HepG2 (cell line): ENCODE results near the gene SEMA4C. TPM values are rescaled to one million over a fixed set of nuclear protein-coding genes. Genes with fewer than 3 reads are reported as not detected.

Experiments used
- CBX5 ChIP-seq: sonication (generic); formaldehyde crosslinking; IDR thresholded peaks from 2 replicates; pipeline ENCODE4 v1.4.0; 2020; ENCODE audit warnings: missing genetic modification reagents, borderline replicate concordance
- CSRNP1 ChIP-seq: sonication (generic); formaldehyde crosslinking; IDR thresholded peaks from 2 replicates; pipeline ENCODE4 v1.8.1; 2023; ENCODE audit warnings: mild to moderate bottlenecking, missing genetic modification reagents
- HES4 ChIP-seq: sonication (generic); formaldehyde crosslinking; IDR thresholded peaks from 2 replicates; pipeline ENCODE4 v1.9.0; 2021; ENCODE audit warnings: mild to moderate bottlenecking, missing genetic modification reagents, borderline replicate concordance
- KDM5B ChIP-seq: sonication (generic); formaldehyde crosslinking; IDR thresholded peaks from 2 replicates; pipeline ENCODE4 v1.4.0; 2020; ENCODE audit warnings: missing genetic modification reagents, mild to moderate bottlenecking, borderline replicate concordance
- NFE2L2 ChIP-seq: fragments of 150-350 bp; IDR thresholded peaks from 2 replicates; pipeline ENCODE4 v1.6.1; 2014; ENCODE audit warnings: low read length
- ONECUT2 ChIP-seq: sonication (generic); formaldehyde crosslinking; IDR thresholded peaks from 2 replicates; pipeline ENCODE4 v1.4.0; 2020; ENCODE audit warnings: missing genetic modification reagents
- PBX2 ChIP-seq: IDR thresholded peaks from 2 replicates; pipeline ENCODE4 v1.6.1; 2016; ENCODE audit warnings: control low read depth
- PCBP1 ChIP-seq: fragments of 200-400 bp; formaldehyde crosslinking; IDR thresholded peaks from 2 replicates; pipeline ENCODE4 v1.6.1; 2017; ENCODE audit warnings: mild to moderate bottlenecking, low read depth, low read length, borderline replicate concordance
- PHF8 ChIP-seq: sonication (generic); formaldehyde crosslinking; IDR thresholded peaks from 2 replicates; pipeline ENCODE4 v1.5.0; 2020; ENCODE audit warnings: missing genetic modification reagents
- PRMT3 ChIP-seq: sonication (generic); formaldehyde crosslinking; IDR thresholded peaks from 2 replicates; pipeline ENCODE4 v1.8.1; 2022; ENCODE audit warnings: low read depth, mild to moderate bottlenecking, moderate library complexity, missing genetic modification reagents, borderline replicate concordance
- TAF15 ChIP-seq: fragments of 200-400 bp; formaldehyde crosslinking; IDR thresholded peaks from one replicate; pipeline ENCODE4 v1.6.1; 2018; ENCODE audit warnings: mild to moderate bottlenecking, low read depth, low read length; ENCODE audit not compliant: poor library complexity, severe bottlenecking
- YY1 ChIP-seq: IDR thresholded peaks from 2 replicates; pipeline ENCODE4 v1.6.1; 2011; ENCODE audit warnings: low read length, low read depth, moderate library complexity, mild to moderate bottlenecking; ENCODE audit not compliant: insufficient read depth, insufficient replicate concordance
- ZBTB10 ChIP-seq: sonication (generic); formaldehyde crosslinking; IDR thresholded peaks from 2 replicates; pipeline ENCODE4 v1.4.0; 2020; ENCODE audit warnings: missing genetic modification reagents, borderline replicate concordance
- ZKSCAN1 ChIP-seq: fragments of 150-350 bp; IDR thresholded peaks from 2 replicates; pipeline ENCODE4 v1.6.1; 2014; ENCODE audit warnings: low read length
- ZKSCAN5 ChIP-seq: sonication (generic); formaldehyde crosslinking; IDR thresholded peaks from 2 replicates; pipeline ENCODE4 v1.5.1; 2020; ENCODE audit warnings: mild to moderate bottlenecking, missing genetic modification reagents
- ZNF30 ChIP-seq: sonication (generic); formaldehyde crosslinking; IDR thresholded peaks from 2 replicates; pipeline ENCODE4 v1.5.0; 2020; ENCODE audit warnings: mild to moderate bottlenecking, missing genetic modification reagents
- ZNF431 ChIP-seq: sonication (generic); formaldehyde crosslinking; IDR thresholded peaks from 2 replicates; pipeline ENCODE4 v1.9.0; 2022; ENCODE audit warnings: missing genetic modification reagents, low read depth, mild to moderate bottlenecking, borderline replicate concordance
- ZNF512 ChIP-seq: sonication (generic); formaldehyde crosslinking; IDR thresholded peaks from 2 replicates; pipeline ENCODE4 v1.4.0; 2020; ENCODE audit warnings: mild to moderate bottlenecking, missing genetic modification reagents
- ZNF672 ChIP-seq: sonication (generic); formaldehyde crosslinking; IDR thresholded peaks from 2 replicates; pipeline ENCODE4 v1.8.1; 2022; ENCODE audit warnings: missing genetic modification reagents
- ZSCAN5A ChIP-seq: sonication (generic); formaldehyde crosslinking; IDR thresholded peaks from 2 replicates; pipeline ENCODE4 v1.8.0; 2022; ENCODE audit warnings: mild to moderate bottlenecking, missing genetic modification reagents, borderline replicate concordance
- polyA plus RNA-seq, 8 experiments: library from polyadenylated mRNA; depleted of rRNA in 3 of 8; stranded (reverse) in 7 of 8; unstranded in 1 of 8; fragments of >200 nt; fragmentation: Illumina TruSeq in 4 of 8; extraction: Trizol in 4 of 8; gene quantifications; 2 replicates each; pipeline versions ENCODE4 v1.2.1 to v1.2.3, GENCODE V29; 2011 to 2016; ENCODE audit warnings: low read depth in 4 of 8, missing spikeins in 1 of 8, mixed read lengths in 1 of 8; ENCODE audit not compliant: insufficient read depth in 1 of 8
- total RNA-seq, 5 experiments: library from RNA; depleted of rRNA; stranded (reverse); fragments of >200 nt; fragmentation: Illumina TruSeq; extraction: Trizol; gene quantifications; 2 replicates each; pipeline ENCODE4 v1.2.3, GENCODE V29; 2016; ENCODE audit warnings: low read depth in 1 of 5

Gene SEMA4C
- total and polyA plus RNA-seq, 2 of the 13 experiments (the other 11 are each of a cell fraction or from before 2014, with no cell fraction given): 25.9 to 46.6 TPM

- TF ChIP-seq ZBTB10 (CRISPR knock-in tag) (peak; percentile 98), ONECUT2 (CRISPR knock-in tag) (peak; percentile 30; the same call in 1 of the 2 replicates), YY1 (peak; percentile 51), ZKSCAN1 (no peak), ZNF512 (CRISPR knock-in tag) (0 out of 2 replicates have a peak, but pooled peaks have one; percentile 52), ZNF672 (CRISPR knock-in tag) (no peak; the same call in 1 of the 2 replicates), ZNF431 (CRISPR knock-in tag) (no peak), PRMT3 (CRISPR knock-in tag) (no peak), PBX2 (no peak), KDM5B (CRISPR knock-in tag) (0 out of 2 replicates have a peak, but pooled peaks have one; percentile 19), PHF8 (CRISPR knock-in tag) (peak; percentile 71), CBX5 (CRISPR knock-in tag) (0 out of 2 replicates have a peak, but pooled peaks have one; percentile 28), TAF15 (peak; percentile 84), ZKSCAN5 (CRISPR knock-in tag) (peak; percentile 9; the same call in 1 of the 2 replicates), HES4 (peak; percentile 73), ZSCAN5A (CRISPR knock-in tag) (no peak), CSRNP1 (peak; percentile 72), ZNF30 (CRISPR knock-in tag) (0 out of 2 replicates have a peak, but pooled peaks have one; percentile 61), PCBP1 (0 out of 2 replicates have a peak, but pooled peaks have one; percentile 79), NFE2L2 (no peak)
Measured at GRCh38 chr2:96868555-96869280, 1.2 kb downstream of the SEMA4C start (continued).
